Brain pericyte (primary cell): ENCODE measurements around the gene PRG2.
"Not testable (repeated sequence)": the region's sequence is repeated elsewhere in the genome, so short reads cannot be mapped to it uniquely, and the experiment has no call there.

ENCODE experiments used
- DNase-seq: peaks from one replicate; pipeline ENCODE4 v3.0.0-alpha.2; 2012; ENCODE audit warnings: low read depth, low spot score

Gene PRG2

DNA sequence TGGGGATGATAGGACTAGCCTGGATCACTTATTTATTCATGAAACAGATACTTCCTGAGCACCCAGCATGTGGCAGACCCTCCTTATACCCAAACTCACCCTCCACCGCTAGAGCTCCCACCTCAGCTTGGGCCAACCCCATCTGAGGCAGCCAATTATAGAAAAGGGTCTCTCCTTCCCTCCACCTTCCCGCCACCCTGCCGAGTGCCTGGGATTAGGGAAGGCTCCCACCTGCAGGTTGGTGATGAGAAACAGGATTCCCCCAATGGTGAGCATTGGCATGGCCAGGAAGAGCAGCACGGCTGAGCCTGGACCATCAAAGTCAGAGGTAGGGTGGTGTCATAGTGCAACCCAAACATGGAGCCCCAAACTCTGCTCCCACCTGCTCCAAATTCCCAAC is 30.6 kb upstream of the PRG2 start:
- no peak for DNase-seq

- no peak for DNase-seq
Measured at GRCh38 chr11:57419146-57419545, 28.7 kb upstream of the PRG2 start.

- no peak for DNase-seq
Measured at GRCh38 chr11:57418131-57418530, 27.7 kb upstream of the PRG2 start.

- DNase-seq = no peak
Measured at GRCh38 chr11:57417056-57417455, 26.6 kb upstream of the PRG2 start.

GRCh38 chr11:57416436-57416835 is 26.0 kb upstream of the PRG2 start:
- no peak for DNase-seq

GRCh38 chr11:57414612-57415212 is 24.3 kb upstream of the PRG2 start:
- no peak for DNase-seq

- no peak for DNase-seq
Measured at GRCh38 chr11:57413681-57414080, 23.2 kb upstream of the PRG2 start.

DNA sequence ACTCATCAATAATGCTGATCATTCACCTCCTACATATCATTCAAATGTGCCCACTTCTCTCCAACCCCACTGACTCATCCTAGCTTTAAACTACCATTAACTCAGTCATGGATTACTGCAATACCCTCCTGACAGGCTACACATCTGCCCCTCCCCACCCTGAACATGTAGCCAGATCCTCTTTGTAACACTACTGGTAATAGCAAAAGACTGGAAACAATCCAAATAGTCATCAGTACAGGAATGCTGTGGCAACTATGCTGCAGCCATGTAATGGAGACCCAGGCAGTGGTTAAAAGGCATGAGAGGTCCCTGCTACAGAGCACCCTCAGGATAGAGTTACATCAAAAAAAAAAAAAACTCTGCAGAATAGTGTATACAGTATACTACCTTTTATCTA is 19.8 kb upstream of the PRG2 start:
- DNase-seq = no peak

GRCh38 chr11:57409321-57410100 is 19.1 kb upstream of the PRG2 start:
- DNase-seq = no peak

DNA sequence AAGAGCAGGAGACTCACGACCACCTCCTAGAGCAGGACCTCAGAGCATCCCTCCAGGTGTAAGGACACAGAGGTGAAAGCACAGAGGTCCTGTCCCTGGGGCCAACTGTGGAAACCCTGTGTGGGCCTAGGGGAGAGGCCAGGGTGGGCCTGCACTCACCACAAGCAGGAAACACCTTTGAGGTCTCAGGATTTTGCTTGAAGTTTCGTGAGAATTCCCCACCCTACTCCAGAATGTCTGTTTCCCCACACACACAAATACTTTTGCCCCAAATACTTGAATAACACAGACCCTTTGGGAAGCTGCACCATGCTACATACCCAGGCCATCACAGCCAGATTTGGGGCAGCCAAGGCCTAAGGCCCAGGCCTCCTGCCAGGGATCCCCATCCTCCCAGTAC is 18.3 kb upstream of the PRG2 start:
- no peak for DNase-seq

- no peak for DNase-seq
Measured at GRCh38 chr11:57407941-57408475, 17.6 kb upstream of the PRG2 start.

- DNase-seq = no peak
Measured at GRCh38 chr11:57407010-57407920, 16.8 kb upstream of the PRG2 start.

DNA sequence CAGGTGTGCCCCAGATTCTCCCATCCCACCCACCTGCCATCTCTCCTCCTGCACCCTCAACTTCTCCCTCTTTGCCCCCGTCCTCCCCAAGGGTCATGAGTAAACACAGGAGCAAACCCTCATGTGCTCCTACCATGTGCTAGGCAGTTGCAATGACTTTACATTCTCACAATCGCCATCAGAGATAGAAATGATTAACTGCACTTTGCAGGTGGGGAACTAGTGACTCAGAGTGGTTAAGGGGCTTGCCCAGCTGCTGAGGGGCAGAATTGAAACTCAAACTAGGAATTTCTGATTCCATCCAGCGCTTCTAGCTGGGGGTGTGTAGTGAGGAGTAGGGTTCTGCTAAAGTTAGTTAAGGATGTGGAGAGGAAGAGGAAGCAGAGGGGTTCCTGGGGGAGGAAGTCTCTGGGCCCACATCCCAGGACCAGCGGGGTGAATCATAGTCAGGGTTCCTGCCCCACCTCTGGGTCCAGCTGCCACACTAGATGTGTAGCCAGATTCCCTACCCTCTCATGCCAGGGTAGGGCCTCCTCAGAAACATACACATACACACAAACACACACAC is 16.0 kb upstream of the PRG2 start:
- DNase-seq = no peak

DNA sequence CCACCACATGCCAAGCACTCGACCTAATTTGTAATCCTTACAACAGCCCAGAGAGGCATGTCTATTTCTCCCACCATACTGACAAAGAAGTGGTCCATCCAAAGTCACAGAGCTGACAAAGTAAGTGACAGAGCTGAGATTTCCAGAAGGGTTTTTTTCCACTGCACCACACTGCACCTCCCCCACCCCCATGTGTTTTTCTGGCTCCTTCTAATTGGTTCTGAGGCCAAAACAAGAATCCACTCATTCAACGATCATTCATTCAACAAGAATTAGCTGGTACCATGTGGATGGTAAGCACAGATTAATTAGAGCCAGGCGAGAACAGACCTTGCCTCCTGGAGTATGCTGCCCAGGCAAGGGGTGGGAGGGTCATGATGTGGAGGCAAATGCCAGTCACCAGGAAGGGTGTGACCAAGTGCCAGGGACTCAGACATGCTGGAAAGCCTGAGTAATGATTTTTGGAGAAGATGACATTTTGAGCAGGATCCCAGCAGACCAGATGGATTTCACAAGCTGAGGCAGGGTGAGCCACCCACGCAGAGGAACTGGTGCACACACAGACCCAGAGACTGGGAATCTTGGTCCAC is 14.9 kb upstream of the PRG2 start:
- DNase-seq = no peak

DNA sequence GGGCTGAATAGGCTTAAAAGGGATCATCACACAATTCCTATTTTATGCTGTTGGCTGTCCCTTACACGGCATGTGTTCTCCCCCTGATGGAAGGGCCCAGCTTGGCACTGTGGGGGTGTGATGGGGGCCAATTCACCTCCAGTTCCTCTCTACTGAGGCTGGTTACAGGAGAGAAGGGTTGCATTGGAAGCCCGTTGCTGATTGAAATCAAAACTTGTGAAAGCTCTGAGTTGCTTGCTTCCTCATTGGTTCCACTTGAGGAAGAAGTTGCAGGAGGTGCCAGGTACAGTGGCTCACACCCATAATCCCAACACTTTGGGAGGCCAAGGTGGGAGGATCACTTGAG is 13.3 kb upstream of the PRG2 start:
- DNase-seq = no peak

DNA sequence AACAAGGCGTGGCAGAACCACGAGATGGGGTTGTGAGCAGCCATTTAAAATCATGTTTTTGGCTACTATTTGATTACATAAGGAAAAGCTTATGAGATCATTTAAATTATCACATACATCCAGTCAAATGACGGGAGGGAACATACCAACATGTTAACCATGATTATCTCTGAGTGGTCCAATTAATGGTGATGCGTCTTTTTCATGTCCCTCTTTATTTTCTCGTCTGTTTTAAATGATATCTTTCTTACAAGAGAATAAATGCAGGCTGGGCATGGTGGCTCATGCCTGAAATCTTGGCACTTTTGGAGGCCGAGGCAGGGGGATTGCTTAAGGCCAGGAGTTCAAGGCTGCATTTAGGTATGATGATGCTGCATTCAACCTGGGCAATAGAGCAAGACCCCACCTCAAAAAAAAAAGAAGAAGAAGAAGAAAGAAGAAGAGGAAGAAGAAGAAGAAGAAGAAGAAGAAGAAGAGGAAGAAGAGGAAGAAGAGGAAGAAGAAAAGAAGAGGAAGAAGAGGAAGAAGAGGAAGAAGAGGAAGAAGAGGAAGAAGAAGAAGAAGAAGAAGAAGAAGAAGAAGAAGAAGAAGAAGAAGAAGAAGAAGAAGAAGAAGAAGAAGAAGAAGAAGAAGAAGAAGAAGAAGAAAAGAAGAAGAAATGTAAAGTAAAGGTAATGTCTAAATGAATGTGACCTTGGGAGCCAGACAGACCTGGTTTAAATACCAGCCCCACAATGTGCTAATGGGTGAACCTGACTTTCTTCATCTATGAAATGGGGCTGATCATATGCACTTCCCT is 12.8 kb upstream of the PRG2 start:
- DNase-seq = not testable (repeated sequence)

- no peak for DNase-seq
Measured at GRCh38 chr11:57402188-57403002, 11.9 kb upstream of the PRG2 start.

GRCh38 chr11:57399972-57400578 is 9.6 kb upstream of the PRG2 start:
- DNase-seq = no peak

DNA sequence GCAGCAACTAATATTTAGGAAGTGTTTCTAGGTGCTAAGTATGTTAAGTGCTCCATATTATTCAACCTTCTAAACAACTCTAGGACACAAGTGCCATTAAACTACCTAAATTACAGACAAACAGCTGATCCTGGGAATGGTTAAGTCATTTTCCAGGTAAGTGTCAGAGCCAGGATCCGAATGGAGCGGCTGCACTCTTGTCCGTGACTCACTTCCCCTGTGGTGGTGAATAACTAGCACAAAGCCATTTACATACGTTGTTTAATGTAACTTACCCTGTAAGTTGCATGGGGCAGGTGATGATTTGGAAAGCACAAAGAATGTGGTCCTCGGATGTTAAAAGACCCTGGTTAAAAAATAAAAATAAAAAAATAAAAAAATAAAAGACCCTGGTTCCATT is 8.8 kb upstream of the PRG2 start:
- no peak for DNase-seq
